ENCODE measurements around the gene ZNF787. TPM values are rescaled to one million over a fixed set of nuclear protein-coding genes. Genes with fewer than 3 reads are reported as not detected.

Gene ZNF787
- total and polyA plus RNA-seq, 2 of the 13 experiments (the other 11 are each of a cell fraction or from before 2014, with no cell fraction given), result 15.1 to 42.8 TPM

GRCh38 chr19:56080669-56081401 is 40.3 kb downstream of the ZNF787 start (continued):
- no peak for TF ChIP-seq THAP8 (CRISPR knock-in tag; IDR thresholded peaks at IDR 0.05; ENCODE audit: borderline replicate concordance)
- peak; percentile 29 for TF ChIP-seq GABPB1 (CRISPR knock-in tag; IDR thresholded peaks at IDR 0.05)
- TF ChIP-seq ZNF281 (CRISPR knock-in tag; IDR thresholded peaks at IDR 0.05; ENCODE audit: borderline replicate concordance), result peak; percentile 66; the same call in 1 of the 2 replicates
- TF ChIP-seq PRDM10 (CRISPR knock-in tag; IDR thresholded peaks at IDR 0.05; ENCODE audit: low read depth), result no peak
- peak; percentile 27 for TF ChIP-seq IKZF4 (CRISPR knock-in tag; IDR thresholded peaks at IDR 0.05; ENCODE audit: borderline replicate concordance, low read depth, not compliant biosample characterization)
- TF ChIP-seq ZNF687 (CRISPR knock-in tag; IDR thresholded peaks at IDR 0.05), result peak; percentile 75
- no peak for TF ChIP-seq ZBTB46 (CRISPR knock-in tag; IDR thresholded peaks at IDR 0.05; ENCODE audit: borderline replicate concordance)
- TF ChIP-seq ZNF274 (CRISPR knock-in tag; IDR thresholded peaks at IDR 0.05), result 0 out of 2 replicates have a peak, but pooled peaks have one; percentile 33
- TF ChIP-seq ZMYM2 (CRISPR knock-in tag; IDR thresholded peaks at IDR 0.05), result 0 out of 2 replicates have a peak, but pooled peaks have one; percentile 17
- TF ChIP-seq SOX5 (CRISPR knock-in tag; IDR thresholded peaks at IDR 0.05; ENCODE audit: borderline replicate concordance), result 0 out of 2 replicates have a peak, but pooled peaks have one; percentile 14
- 0 out of 2 replicates have a peak, but pooled peaks have one; percentile 30 for TF ChIP-seq THAP11 (CRISPR knock-in tag; IDR thresholded peaks at IDR 0.05)
- TF ChIP-seq SALL1 (CRISPR knock-in tag; IDR thresholded peaks at IDR 0.05), result peak; percentile 45

All from HepG2 (cell line).